GM10847 (cell line): ENCODE measurements around the gene HSD17B4.
A peak's percentile ranks its signal among the peaks of the same experiment; 100 is the strongest.

Source experiments
- POLR2A ChIP-seq: IDR thresholded peaks from 2 replicates; pipeline ENCODE4 v1.6.1; 2011; ENCODE audit not compliant: insufficient read length; ENCODE audit errors: extremely low read depth

Gene HSD17B4

GRCh38 chr5:119452373-119453039 is at the start of gene HSD17B4:
HSD17B4 (plus strand) TSS chr5:119452497; CDS start chr5:119452576, 79 bp downstream.
- TF ChIP-seq POLR2A, result peak; percentile 40

GRCh38 chr5:119402555-119402954 is 49.7 kb upstream of the HSD17B4 start:
- TF ChIP-seq POLR2A, result no peak

DNA sequence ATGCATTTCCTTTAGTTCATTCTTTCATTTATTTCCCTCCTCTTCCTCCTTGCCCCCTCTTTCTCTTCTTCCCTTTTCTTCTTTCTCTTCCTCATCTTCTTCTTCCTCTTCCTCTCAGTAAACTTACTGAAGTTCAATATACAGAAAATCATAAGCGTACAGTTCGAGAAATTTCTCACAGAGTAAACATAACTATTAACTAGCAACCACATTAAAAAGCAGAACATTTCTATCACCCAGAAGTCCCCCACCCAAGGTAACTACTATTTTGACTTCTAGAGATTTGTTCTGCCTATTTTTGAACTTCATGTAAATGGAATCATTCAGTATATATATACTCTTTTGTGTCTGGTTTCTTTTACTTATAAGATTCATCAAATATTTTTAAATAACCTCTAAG is 48.3 kb upstream of the HSD17B4 start:
- TF ChIP-seq POLR2A, result no peak

DNA sequence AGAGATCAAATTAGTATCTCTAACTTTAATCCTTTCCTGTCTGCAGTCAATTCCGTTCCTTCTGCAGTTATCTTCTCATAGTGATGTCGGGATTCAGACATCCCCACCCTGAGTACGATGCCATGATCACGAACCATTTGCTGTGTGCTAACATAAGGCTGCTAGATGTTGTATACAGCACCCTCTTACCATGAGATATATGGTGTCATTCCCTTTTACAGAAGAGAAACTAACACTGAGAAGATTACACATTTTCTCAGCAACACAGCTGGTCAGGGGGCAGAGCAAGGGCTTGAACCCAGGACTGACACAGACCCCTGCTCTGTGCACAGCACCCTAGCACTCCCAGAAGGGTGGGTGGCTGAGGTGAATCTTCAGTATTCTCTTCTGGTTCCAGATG is 46.9 kb upstream of the HSD17B4 start:
- no peak for TF ChIP-seq POLR2A

GRCh38 chr5:119406551-119407110 is 45.7 kb upstream of the HSD17B4 start:
- TF ChIP-seq POLR2A, result no peak

GRCh38 chr5:119409235-119409815 is 43.0 kb upstream of the HSD17B4 start:
- no peak for TF ChIP-seq POLR2A

GRCh38 chr5:119410448-119411159 is 41.7 kb upstream of the HSD17B4 start:
- no peak for TF ChIP-seq POLR2A

GRCh38 chr5:119411361-119412278 is 40.7 kb upstream of the HSD17B4 start:
- TF ChIP-seq POLR2A, result no peak

GRCh38 chr5:119412279-119413227 is 39.7 kb upstream of the HSD17B4 start:
- TF ChIP-seq POLR2A, result no peak

- TF ChIP-seq POLR2A, result no peak
These were observed 34.2 kb upstream of the HSD17B4 start for GRCh38 chr5:119417891-119418605.

GRCh38 chr5:119418606-119419100 is 33.6 kb upstream of the HSD17B4 start:
- TF ChIP-seq POLR2A, result no peak

DNA sequence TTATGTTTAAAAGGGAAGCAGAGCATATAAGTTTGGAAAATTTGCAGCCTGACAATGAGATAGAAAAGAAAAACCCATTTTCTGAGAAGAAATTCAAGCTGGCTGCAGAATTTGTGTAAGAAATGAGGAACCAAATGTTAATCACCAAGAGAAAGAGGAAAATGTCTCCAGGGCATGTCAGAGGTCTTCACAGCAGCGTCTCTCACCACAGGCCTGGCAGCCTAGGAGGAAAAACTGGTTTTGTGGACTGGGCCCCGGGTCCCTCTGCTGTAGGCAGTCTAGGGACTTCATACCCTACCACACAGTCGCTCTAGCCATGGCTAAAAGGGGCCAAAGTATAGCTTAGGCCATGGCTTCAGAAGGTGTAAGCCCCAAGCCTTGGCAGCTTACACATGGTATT is 32.1 kb upstream of the HSD17B4 start:
- no peak for TF ChIP-seq POLR2A

DNA sequence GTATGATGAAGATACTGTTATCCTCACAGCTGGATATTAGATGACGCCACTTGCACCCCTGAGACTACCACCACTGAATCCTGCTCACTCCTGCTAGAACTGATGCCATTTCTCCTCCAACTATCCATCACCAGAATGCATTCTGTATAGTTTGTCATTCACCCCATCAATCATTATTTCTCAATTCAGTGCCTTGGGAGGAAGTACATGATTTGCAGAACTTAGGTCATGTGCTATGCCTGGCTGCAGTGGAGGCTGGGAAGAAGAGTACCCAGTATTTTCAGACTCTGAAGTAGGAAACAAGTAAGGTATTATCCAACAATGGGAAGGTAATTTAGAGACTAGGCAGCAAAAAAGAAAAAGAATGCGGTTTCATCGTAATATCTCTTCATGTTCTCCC is 26.2 kb upstream of the HSD17B4 start:
- no peak for TF ChIP-seq POLR2A
